ENCODE measurements around the gene AMIGO1.
A peak's percentile ranks its signal among the peaks of the same experiment; 100 is the strongest.

Gene AMIGO1

GRCh38 chr1:109502364-109502851 is 7.1 kb downstream of the AMIGO1 start:
- no peak for DNase-seq (ENCODE audit: low spot score)

DNA sequence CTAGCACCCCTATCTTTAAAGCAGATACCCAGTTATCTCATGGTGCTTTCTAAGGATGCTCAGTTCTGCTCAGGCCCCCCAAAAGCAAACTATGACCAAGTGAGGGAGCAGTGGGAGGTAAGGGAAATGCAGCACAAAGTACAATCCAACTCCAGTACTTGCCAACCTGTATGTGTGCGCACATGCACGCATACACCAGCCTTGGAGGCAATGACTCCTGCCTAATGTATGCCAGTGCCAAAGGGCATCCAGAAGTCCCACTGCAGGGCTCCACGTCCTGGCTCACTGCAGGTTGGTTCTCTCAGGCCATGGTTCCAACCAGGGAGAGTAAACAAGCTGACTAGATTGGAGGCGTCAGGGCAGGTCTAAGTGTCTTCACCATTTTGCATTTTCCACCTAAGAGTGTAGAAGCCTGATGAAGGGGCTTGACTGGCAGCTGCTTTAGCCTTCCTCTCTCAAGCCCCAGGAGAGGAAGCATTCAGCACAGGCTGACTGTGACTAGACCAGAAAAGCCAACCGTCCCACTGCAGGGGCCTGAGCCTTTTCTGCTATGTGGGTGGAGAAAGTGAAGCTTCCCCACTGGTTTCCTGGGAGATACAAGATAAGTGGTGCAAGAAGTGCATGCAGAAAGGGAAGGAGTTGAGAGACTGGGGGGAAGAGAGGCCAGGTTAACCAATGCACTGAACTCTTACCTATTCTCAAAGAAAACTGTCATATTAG is 7.7 kb downstream of the AMIGO1 start:
- no peak for DNase-seq (ENCODE audit: low spot score)

DNA sequence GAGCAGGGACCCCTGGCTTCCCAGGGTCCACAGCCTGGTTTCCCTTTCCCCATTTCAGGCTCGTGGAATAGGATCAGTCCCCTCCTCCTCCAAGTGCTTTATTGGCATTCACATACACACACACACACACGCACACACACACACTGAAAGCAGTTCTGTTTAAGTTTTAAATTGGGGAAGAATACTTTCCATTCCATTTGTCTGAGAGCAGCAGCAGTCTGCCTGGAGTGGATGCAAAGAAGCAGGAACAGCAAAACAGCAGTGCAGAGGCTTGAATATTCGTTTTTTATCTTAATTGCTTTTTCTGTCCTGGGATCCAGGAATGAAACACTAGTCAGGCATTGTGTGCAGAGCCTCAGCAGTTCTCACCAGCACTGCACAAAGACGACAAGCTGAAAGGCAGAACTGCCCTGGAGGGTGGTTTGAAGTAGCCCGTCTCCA is 8.6 kb downstream of the AMIGO1 start:
- no peak for DNase-seq (ENCODE audit: low spot score)

DNA sequence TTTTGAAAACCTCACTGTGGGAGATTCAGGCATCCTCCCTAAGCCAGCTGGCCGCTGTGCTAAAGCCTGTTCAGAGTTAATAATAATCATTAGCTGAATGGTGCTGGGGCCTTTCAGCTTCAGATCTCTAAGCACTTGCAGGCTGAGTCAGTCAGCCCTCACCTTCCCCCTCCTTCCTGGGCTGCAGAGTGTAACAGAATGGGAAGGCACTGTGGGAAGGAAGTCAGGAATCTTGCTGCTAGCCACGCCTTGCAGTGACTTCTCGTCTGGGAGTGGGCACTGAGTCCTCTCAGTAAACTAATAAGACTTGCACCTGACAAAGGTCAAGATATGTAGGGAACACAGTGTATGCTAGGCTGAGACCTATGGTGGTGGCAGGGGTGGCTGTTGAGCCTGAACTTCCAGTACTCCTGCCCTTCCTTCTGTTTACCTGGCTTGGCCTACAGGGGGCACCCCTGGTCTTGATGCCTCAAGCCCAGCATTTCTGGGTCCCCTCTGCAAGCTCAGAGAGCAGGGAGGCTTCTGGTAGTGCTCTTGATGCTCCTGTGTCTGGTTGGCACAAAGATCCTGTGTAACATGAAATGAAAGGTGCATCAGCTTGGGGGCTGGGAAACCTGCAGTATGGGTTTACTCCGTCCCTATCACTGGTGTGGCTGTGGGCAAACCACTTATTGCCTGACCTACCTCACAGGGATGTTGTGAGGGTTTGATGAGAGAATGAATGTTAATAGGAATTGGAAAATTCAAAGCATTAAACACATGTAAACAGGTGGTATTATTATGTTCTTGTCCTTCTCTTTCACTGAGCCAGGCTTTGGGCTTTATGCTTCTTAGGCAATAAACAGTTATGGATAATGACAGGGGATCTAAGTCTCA is 9.6 kb downstream of the AMIGO1 start:
- DNase-seq (ENCODE audit: low spot score): peak; percentile 63

DNA sequence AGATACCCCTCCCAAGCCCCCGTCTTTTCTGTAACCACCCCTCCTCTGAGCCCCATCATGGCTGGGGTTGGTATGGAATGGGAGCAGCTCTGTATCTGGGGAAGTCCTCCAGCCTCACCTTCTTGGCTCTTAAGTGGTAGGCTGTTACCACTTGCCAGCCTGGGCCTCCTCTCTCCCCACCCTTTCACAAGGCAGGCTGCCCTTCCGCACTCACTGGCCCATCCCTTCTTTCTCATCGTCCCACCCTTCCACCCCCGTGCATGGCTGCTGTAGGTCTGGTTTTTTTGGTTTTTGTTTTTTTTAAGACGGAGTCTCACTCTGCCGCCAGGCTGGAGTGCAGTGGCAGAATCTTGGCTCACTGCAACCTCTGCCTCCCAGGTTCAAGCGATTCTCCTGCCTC is 10.4 kb downstream of the AMIGO1 start:
- no peak for DNase-seq (ENCODE audit: low spot score)

- peak; percentile 68 for DNase-seq (ENCODE audit: low spot score)
Measured at GRCh38 chr1:109498161-109498801, 11.2 kb downstream of the AMIGO1 start.

GRCh38 chr1:109497449-109498160 is 11.9 kb downstream of the AMIGO1 start:
- DNase-seq (ENCODE audit: low spot score): no peak

- DNase-seq (ENCODE audit: low spot score): no peak
Measured at GRCh38 chr1:109495738-109496137, 13.8 kb downstream of the AMIGO1 start.

DNA sequence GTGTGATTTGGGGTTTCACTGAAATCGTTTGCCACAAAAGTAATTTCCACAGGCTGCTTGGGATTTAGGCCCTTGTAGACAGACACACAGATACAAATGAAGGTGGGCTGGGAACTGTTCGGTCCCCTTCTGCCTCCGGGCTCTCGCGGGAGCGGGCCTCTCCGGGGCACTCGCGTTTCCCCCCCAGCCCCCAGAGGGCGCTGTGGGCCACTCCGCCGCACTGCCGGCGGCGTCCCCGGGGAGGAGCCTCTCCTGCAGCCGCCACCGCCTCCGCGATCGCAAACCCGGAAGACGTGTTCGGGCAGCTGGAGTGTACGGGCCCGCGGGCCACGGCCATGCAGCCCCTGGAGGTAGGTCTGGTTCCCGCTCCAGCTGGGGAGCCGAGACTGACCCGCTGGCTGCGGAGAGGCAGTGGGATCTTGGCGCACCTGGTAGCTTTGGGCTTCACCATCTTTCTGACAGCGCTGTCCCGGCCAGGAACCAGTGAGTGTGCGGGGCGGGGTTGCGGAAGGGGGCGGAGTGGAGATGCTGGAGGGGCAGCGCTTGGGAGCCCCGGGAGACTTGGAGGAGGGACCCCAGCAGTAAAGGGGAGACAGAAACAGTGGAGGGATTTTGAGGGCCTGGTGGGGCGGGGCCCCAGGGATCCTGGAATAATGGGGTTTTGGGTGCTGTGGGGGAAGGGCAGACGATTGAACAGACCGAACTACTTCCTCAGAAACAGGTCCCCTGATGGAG is 15.6 kb downstream of the AMIGO1 start, which contains the start of gene CYB561D1:
Gene CYB561D1, plus strand, starts transcription at position 290 of the 735 bp plus-strand sequence. Its CDS starts 46 bp downstream, at position 336.
- peak; percentile 94 for DNase-seq (ENCODE audit: low spot score)

- no peak for DNase-seq (ENCODE audit: low spot score)
Measured at GRCh38 chr1:109493227-109493626, 16.3 kb downstream of the AMIGO1 start.

DNA sequence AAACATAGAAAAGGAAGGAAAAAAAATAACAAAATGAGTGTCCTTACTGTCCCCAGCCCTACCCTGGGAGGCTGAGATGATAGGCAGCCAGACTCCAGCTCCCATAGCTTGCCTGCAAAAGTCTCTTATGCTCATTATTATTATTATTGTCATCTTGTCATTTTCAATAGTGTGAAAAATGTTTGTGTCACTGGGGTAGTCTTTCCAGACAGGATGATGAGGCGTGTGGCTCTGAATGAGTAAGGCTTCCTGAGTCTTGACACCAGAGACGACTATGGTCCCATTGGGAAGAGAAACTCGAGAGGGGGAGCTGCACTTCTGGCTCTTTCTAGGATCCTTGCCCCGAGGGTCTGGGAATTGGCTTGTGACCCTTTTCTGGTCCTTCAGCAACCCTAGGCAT is 16.7 kb downstream of the AMIGO1 start:
- no peak for DNase-seq (ENCODE audit: low spot score)

DNA sequence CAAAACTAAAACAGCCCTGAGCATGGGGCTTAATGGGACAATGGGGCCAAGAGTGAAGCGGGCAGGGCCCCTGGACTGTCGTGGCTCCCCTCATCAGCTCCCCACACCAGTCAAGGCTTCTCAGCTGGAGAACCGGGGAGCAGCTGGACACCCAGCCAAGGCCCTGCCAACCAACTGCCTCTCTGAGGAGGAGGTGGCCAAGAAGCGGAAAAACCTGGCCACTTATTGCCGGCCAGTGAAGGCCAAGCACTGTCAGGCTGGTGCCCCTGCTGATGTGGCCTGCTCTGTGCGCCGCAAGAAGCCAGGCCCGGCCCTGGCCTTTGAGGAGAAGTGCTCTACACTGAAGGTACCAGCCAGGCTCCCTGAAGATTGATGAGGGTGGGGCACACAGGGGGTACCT is 18.2 kb downstream of the AMIGO1 start:
- no peak for DNase-seq (ENCODE audit: low spot score)

DNA sequence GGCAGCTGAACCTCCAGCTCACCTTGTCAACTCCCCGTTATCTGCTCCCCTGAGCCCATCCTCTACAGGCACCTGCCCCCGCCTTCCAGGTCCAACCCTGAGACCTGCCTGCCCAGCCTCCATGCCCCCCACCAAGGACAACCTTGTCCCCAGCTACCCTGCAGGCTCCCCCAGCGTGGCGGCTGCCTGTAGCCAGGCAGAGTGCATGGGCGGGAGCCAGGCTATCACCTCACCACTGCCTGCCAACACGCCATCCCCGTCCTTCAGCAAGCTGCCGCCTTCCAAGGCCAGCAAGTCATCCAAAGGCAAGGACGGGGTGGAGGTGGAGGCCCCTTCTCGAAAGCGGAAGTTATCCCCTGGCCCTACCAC is 18.6 kb downstream of the AMIGO1 start:
- no peak for DNase-seq (ENCODE audit: low spot score)

- peak; percentile 71 for DNase-seq (ENCODE audit: low spot score)
Measured at GRCh38 chr1:109490029-109490933, 19.2 kb downstream of the AMIGO1 start.

DNA sequence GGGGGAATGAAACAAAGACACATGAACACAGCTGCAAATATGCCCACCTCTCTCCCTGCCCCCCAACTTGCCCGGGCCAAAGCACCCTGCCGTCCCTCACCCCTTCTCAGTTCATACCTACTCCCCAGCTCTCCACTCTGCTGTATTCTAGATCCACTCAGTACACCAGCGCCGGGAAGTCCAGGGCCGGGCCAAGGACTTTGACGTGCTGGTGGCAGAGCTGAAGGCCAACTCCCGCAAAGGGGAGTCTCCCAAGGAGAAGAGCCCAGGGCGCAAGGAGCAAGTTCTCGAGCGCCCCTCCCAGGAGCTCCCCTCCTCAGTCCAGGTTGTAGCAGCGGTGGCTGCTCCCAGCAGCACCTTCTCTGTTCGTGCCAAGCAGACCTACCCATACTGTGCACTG is 20.8 kb downstream of the AMIGO1 start:
- no peak for DNase-seq (ENCODE audit: low spot score)

DNA sequence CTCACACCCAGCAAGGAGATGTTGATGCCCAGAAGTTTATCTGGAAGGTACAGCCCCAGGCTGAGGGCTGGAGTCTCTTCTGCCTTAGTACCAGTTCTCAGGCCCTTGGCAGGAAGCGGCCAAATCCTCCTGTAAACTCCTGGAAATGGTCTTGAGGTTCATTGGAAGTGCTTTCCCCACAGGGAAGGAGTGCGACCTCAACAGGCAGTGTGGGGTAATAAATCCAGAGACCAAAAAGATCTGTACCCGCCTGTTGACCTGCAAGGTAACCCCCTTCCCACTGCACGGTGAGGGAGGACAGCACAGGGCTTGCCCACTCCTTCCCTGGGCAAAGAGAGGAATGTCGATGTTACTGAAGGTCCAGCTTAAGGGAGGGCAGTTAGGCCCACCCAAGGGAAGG is 21.3 kb downstream of the AMIGO1 start:
- DNase-seq (ENCODE audit: low spot score): peak; percentile 31

- no peak for DNase-seq (ENCODE audit: low spot score)
Measured at GRCh38 chr1:109487261-109487660, 22.3 kb downstream of the AMIGO1 start.

DNA sequence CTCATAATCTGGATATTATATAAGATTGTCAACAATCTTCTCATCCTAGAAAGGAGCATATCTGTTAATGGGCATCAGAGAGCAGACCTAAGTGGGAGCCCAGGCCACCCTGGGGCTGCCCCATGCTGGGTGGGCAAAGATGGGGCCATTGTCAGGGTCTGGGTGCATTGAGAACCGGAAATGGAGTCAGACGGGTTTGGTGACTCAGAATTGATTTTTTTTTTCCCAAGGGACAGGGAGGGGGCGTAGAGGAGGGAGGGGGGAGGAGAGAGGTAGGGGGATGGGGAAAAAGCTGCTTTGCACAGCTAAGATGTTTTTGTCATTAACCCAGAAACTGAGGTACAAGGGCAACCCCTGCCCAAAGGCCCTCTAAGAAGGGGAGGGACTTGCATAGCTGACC is 24.5 kb downstream of the AMIGO1 start:
- peak; percentile 41 for DNase-seq (ENCODE audit: low spot score)

DNA sequence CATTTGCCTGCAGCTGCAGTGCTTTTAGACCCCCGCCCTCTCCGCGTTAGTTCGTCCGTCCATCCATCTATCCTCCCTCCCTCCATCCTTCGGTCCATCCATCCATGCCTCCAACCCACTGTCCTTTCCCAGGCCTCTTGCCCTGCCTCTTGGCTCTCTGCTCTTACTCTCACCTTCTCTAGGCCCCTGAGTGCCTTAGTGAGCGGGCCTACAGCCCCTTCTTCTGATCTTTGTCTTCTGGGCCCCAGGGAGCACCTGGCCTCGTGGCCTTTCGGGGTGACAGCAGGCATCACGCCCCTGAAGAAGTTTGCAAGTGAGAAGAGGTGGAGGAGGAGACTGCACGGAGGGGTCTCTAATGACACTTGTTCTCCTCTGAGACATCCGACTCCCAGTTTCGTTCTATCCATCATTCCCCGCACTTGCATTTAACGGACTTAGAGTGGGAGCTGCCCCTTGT is 25.0 kb downstream of the AMIGO1 start:
- no peak for DNase-seq (ENCODE audit: low spot score)
